K562 (cell line): ENCODE data around the gene USP10. TPM values are rescaled to one million over a fixed set of nuclear protein-coding genes. Genes with fewer than 3 reads are reported as not detected.

Experiments
- BCOR ChIP-seq: fragments of 450-650 bp; IDR thresholded peaks from 2 replicates; pipeline ENCODE4 v1.6.1; 2016
- CBX2 ChIP-seq: fragments of 200-600 bp; sonication (generic); IDR thresholded peaks from one replicate; pipeline ENCODE4 v1.6.1; 2012; ENCODE audit warnings: mild to moderate bottlenecking, low read length, inconsistent platforms; ENCODE audit not compliant: insufficient read depth, poor library complexity, severe bottlenecking
- CHAMP1 ChIP-seq: fragments of 450-650 bp; IDR thresholded peaks from 2 replicates; pipeline ENCODE4 v1.6.1; 2016; ENCODE audit warnings: mild to moderate bottlenecking
- CTCF ChIP-seq, 3 experiments: IDR thresholded peaks in 2 of 3; conservative IDR thresholded peaks in 1 of 3; 2 replicates each; pipeline ENCODE4 v1.5.1; 2011 to 2012; ENCODE audit warnings: low read length in 3 of 3, mild to moderate bottlenecking in 3 of 3, control low read depth in 2 of 3, improper control_type of control experiment in 1 of 3, inconsistent platforms in 1 of 3, low read depth in 1 of 3, mixed read lengths in 1 of 3, moderate library complexity in 1 of 3; ENCODE audit not compliant: insufficient read depth in 2 of 3
- DMBX1 ChIP-seq: fragments of 250-450 bp; sonication (Bioruptor Pico); IDR thresholded peaks from 2 replicates; pipeline ENCODE4 v1.8.0; 2022; ENCODE audit warnings: inconsistent platforms, mild to moderate bottlenecking, moderate library complexity, borderline replicate concordance
- GATAD2A ChIP-seq: fragments of 450-650 bp; IDR thresholded peaks from 2 replicates; pipeline ENCODE4 v1.6.1; 2017
- HMG20A ChIP-seq: fragments of 450-650 bp; formaldehyde crosslinking; conservative IDR thresholded peaks from 2 replicates; pipeline ENCODE4 v1.4.0; 2020; ENCODE audit warnings: mild to moderate bottlenecking, mixed read lengths
- HNRNPH1 ChIP-seq: fragments of 200-400 bp; formaldehyde crosslinking; optimal IDR thresholded peaks from 2 replicates; pipeline ENCODE3; 2017; ENCODE audit warnings: low read depth, mild to moderate bottlenecking, low read length, moderate library complexity
- HNRNPUL1 ChIP-seq: fragments of 200-400 bp; formaldehyde crosslinking; IDR thresholded peaks from 2 replicates; pipeline ENCODE4 v1.6.1; 2017; ENCODE audit warnings: low read length
- MTA2 ChIP-seq: fragments of 450-650 bp; IDR thresholded peaks from 2 replicates; pipeline ENCODE4 v1.6.1; 2016; ENCODE audit warnings: low read depth
- PCBP2 ChIP-seq: fragments of 200-400 bp; formaldehyde crosslinking; IDR thresholded peaks from 2 replicates; pipeline ENCODE4 v1.6.1; 2018; ENCODE audit warnings: low read length, low read depth, mild to moderate bottlenecking, moderate library complexity; ENCODE audit not compliant: poor library complexity, severe bottlenecking
- POLR3A ChIP-seq: IDR thresholded peaks from 2 replicates; pipeline ENCODE4 v1.6.1; 2011; ENCODE audit warnings: borderline replicate concordance, mild to moderate bottlenecking, moderate library complexity; ENCODE audit not compliant: insufficient read length, insufficient read depth; ENCODE audit errors: extremely low read depth
- PRMT5 ChIP-seq: sonication (generic); formaldehyde crosslinking; IDR thresholded peaks from 2 replicates; pipeline ENCODE4 v1.5.0; 2020; ENCODE audit warnings: missing genetic modification reagents
- SNIP1 ChIP-seq: fragments of 450-650 bp; IDR thresholded peaks from 2 replicates; pipeline ENCODE4 v1.7.1; 2017; ENCODE audit warnings: low read depth, mild to moderate bottlenecking
- ZKSCAN1 ChIP-seq: fragments of 150-350 bp; IDR thresholded peaks from 2 replicates; pipeline ENCODE4 v1.6.1; 2016; ENCODE audit warnings: low read depth, low read length
- ZNF280A ChIP-seq: fragments of 450-650 bp; IDR thresholded peaks from 2 replicates; pipeline ENCODE4 v1.6.1; 2018; ENCODE audit warnings: mild to moderate bottlenecking, low read depth; ENCODE audit not compliant: partially characterized antibody
- ZNF282 ChIP-seq: sonication (generic); formaldehyde crosslinking; IDR thresholded peaks from 2 replicates; pipeline ENCODE4 v1.8.1; 2023; ENCODE audit warnings: missing genetic modification reagents
- polyA plus RNA-seq, 8 experiments: library from polyadenylated mRNA; depleted of rRNA in 4 of 8; stranded (reverse) in 5 of 8; unstranded in 3 of 8; fragments of >200 nt; fragmentation: Nextera tagmentation in 2 of 8; fragmentation: Illumina TruSeq in 1 of 8; extraction: Ambion mirVana in 2 of 8; extraction: Trizol in 1 of 8; gene quantifications; 2 replicates each; pipeline versions ENCODE4 v1.2.1 to v1.2.3, GENCODE V29; 2011 to 2014; ENCODE audit warnings: inconsistent platforms in 1 of 8, missing spikeins in 1 of 8
- total RNA-seq, 7 experiments: library from RNA; depleted of rRNA in 6 of 7; stranded (reverse); fragments of >200 nt in 6 of 7; fragmentation: Illumina TruSeq in 2 of 7; extraction: Trizol in 2 of 7; gene quantifications; 2 replicates each; pipeline versions ENCODE4 v1.2.1 to v1.2.3, GENCODE V29; 2011 to 2021; ENCODE audit warnings: low replicate concordance in 1 of 7
- TF ChIP-seq, protein P1 (sequence below): fragments of 450-650 bp; IDR thresholded peaks from 2 replicates; pipeline ENCODE4 v1.6.1; 2016
- TF ChIP-seq, protein P2 (sequence below): fragments of 200-800 bp; sonication (Bioruptor generic); IDR thresholded peaks from 2 replicates; pipeline ENCODE4 v1.6.1; 2017; ENCODE audit warnings: missing genetic modification characterization, missing compliant biosample characterization
- TF ChIP-seq, protein P3 (sequence below): fragments of 250-450 bp; sonication (Bioruptor Pico); IDR thresholded peaks from 2 replicates; pipeline ENCODE4 v1.9.0; 2021; ENCODE audit warnings: mild to moderate bottlenecking

The USP10 gene
- total and polyA plus RNA-seq, 9 of the 15 experiments (the other 6 are each of a cell fraction or from before 2014, with no cell fraction given): 61.7 to 197 (median 116) TPM

DNA sequence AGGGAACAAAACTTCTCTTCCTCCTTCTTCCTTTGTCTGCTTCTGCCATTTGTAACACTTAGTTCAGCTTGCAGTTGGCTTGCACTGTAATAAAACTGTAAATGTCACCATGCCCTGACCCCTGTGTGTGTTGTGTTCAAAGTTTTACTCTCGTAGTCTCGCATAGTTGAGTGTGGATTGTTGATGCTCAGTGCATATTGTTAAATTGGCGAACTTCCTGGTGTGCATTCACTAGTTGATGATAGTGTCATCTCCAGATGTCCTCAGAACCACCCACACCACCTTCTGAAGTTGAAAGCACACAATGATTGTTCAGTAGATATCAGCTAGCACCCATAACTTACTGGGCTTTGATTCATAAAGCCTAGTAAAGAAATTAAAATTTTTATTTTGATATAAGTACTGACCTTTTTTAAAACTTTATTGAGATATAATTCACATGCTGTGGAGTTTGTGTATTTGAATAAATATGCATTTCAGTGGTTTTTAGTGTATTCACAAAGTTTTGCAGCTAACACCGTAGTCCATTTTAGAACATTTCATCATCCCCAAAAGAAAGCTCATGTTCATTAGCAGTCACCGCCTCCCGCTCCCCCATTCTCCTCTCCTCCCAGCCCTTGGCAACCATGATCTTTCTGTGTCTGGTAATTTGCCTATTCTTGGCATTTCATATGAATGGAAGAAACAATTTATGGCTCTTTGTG is 25.0 kb downstream of the USP10 start (continued):
- TF ChIP-seq DMBX1 (CRISPR knock-in tag) (no peak), ZNF280A (no peak), HMG20A (CRISPR knock-in tag) (no peak), BCOR (no peak), POLR3A (no peak), CTCF (IDR thresholded peaks at IDR 0.05 in 2 of 3, conservative IDR thresholded peaks at IDR 0.05 in 1 of 3; ENCODE audit: insufficient read depth in 2 of 3, low read depth in 1 of 3, low read length in 3 of 3) (0 out of 6 replicates have a peak, but pooled peaks of 1 of the 3 experiments have one; percentile 5), HNRNPH1 (no peak), CHAMP1 (no peak), ZKSCAN1 (no peak), SNIP1 (no peak), ZNF282 (CRISPR knock-in tag) (no peak), MTA2 (no peak), HNRNPUL1 (no peak), CBX2 (no peak), PCBP2 (no peak), PRMT5 (no peak), GATAD2A (no peak)
- TF ChIP-seq, protein P1, sequence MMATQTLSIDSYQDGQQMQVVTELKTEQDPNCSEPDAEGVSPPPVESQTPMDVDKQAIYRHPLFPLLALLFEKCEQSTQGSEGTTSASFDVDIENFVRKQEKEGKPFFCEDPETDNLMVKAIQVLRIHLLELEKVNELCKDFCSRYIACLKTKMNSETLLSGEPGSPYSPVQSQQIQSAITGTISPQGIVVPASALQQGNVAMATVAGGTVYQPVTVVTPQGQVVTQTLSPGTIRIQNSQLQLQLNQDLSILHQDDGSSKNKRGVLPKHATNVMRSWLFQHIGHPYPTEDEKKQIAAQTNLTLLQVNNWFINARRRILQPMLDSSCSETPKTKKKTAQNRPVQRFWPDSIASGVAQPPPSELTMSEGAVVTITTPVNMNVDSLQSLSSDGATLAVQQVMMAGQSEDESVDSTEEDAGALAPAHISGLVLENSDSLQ: no peak
- TF ChIP-seq, protein P2, sequence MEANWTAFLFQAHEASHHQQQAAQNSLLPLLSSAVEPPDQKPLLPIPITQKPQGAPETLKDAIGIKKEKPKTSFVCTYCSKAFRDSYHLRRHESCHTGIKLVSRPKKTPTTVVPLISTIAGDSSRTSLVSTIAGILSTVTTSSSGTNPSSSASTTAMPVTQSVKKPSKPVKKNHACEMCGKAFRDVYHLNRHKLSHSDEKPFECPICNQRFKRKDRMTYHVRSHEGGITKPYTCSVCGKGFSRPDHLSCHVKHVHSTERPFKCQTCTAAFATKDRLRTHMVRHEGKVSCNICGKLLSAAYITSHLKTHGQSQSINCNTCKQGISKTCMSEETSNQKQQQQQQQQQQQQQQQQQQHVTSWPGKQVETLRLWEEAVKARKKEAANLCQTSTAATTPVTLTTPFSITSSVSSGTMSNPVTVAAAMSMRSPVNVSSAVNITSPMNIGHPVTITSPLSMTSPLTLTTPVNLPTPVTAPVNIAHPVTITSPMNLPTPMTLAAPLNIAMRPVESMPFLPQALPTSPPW (CRISPR knock-in tag): no peak
- TF ChIP-seq, protein P3, sequence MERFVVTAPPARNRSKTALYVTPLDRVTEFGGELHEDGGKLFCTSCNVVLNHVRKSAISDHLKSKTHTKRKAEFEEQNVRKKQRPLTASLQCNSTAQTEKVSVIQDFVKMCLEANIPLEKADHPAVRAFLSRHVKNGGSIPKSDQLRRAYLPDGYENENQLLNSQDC (CRISPR knock-in tag): no peak
